Keratinocyte (primary cell): ENCODE results near the gene ALS2. TPM values are rescaled to one million over a fixed set of nuclear protein-coding genes. Genes with fewer than 3 reads are reported as not detected.

Experiments used
- DNase-seq: peaks from one replicate; pipeline ENCODE4 v3.0.0-alpha.2; 2011; ENCODE audit warnings: low read depth, missing footprints, low spot score
- FAIRE-seq: peaks from 2 replicates; lab custom pipeline; 2011; peaks lifted over from hg19 to GRCh38; lab: Jason Lieb, UNC
- H2AFZ ChIP-seq: 2 replicates; pipeline ENCODE4 v1.6.0; 2012; ENCODE audit warnings: low read length, control low read depth, inconsistent platforms; ENCODE audit not compliant: control insufficient read depth
- H3K27ac ChIP-seq: 2 replicates; pipeline ENCODE4 v1.5.1; 2011; ENCODE audit warnings: low read length; ENCODE audit not compliant: control insufficient read depth, insufficient read depth
- H3K27me3 ChIP-seq: 3 replicates; pipeline ENCODE4 v1.6.0; 2011; ENCODE audit warnings: low read length; ENCODE audit not compliant: control insufficient read depth, insufficient read depth; ENCODE audit errors: extremely low read depth
- H3K36me3 ChIP-seq, 2 experiments: 2 replicates in 1 of 2; 3 replicates in 1 of 2; pipeline ENCODE4 v1.5.1; 2011; ENCODE audit warnings: low read length in 2 of 2, mild to moderate bottlenecking in 1 of 2; ENCODE audit not compliant: control insufficient read depth in 2 of 2, insufficient read depth in 2 of 2; ENCODE audit errors: extremely low read depth in 1 of 2
- H3K4me1 ChIP-seq: 3 replicates; pipeline ENCODE4 v1.5.1; 2011; ENCODE audit warnings: low read length; ENCODE audit not compliant: control insufficient read depth, insufficient read depth; ENCODE audit errors: extremely low read depth
- H3K4me2 ChIP-seq: 3 replicates; pipeline ENCODE4 v1.6.0; 2011; ENCODE audit warnings: low read depth, low read length; ENCODE audit not compliant: control insufficient read depth, insufficient read depth; ENCODE audit errors: extremely low read depth
- H3K4me3 ChIP-seq, 3 experiments: fragments of 200-600 bp in 1 of 3; sonication (generic) in 1 of 3; 2 replicates in 2 of 3; 3 replicates in 1 of 3; pipeline ENCODE4 v1.5.1; 2011 to 2016; ENCODE audit warnings: low read length in 3 of 3, mild to moderate bottlenecking in 3 of 3, control low read depth in 2 of 3, inconsistent platforms in 1 of 3, low read depth in 1 of 3, mixed read lengths in 1 of 3, mixed run types in 1 of 3, moderate library complexity in 1 of 3; ENCODE audit not compliant: control insufficient read depth in 2 of 3, insufficient read depth in 2 of 3; ENCODE audit errors: extremely low read depth in 1 of 3
- H3K79me2 ChIP-seq: 2 replicates; pipeline ENCODE4 v1.6.0; 2012; ENCODE audit warnings: low read length; ENCODE audit not compliant: control insufficient read depth, insufficient read depth
- H3K9ac ChIP-seq: 3 replicates; pipeline ENCODE4 v1.6.0; 2011; ENCODE audit warnings: low read length; ENCODE audit not compliant: control insufficient read depth, insufficient read depth; ENCODE audit errors: extremely low read depth
- H3K9me1 ChIP-seq: 3 replicates; pipeline ENCODE4 v1.6.0; 2011; ENCODE audit warnings: low read length; ENCODE audit not compliant: control insufficient read depth, insufficient read depth; ENCODE audit errors: extremely low read depth
- H3K9me3 ChIP-seq: 2 replicates; pipeline ENCODE4 v1.5.1; 2012; ENCODE audit warnings: low read depth, low read length; ENCODE audit not compliant: control insufficient read depth
- H4K20me1 ChIP-seq: 3 replicates; pipeline ENCODE4 v1.6.0; 2011; ENCODE audit warnings: low read length; ENCODE audit not compliant: control insufficient read depth, insufficient read depth; ENCODE audit errors: extremely low read depth
- CTCF ChIP-seq, 3 experiments: IDR thresholded peaks in 1 of 3; conservative IDR thresholded peaks in 1 of 3; optimal IDR thresholded peaks in 1 of 3; 2 replicates in 2 of 3; 3 replicates in 1 of 3; pipeline versions ENCODE3 to v1.5.1; 2011; ENCODE audit warnings: low read length in 3 of 3, mild to moderate bottlenecking in 3 of 3, moderate library complexity in 2 of 3, control low read depth in 1 of 3, inconsistent platforms in 1 of 3; ENCODE audit not compliant: insufficient read depth in 2 of 3; ENCODE audit errors: extremely low read depth in 1 of 3
- EZH2 ChIP-seq: IDR thresholded peaks from one replicate; pipeline ENCODE4 v1.6.1; 2012; ENCODE audit warnings: inconsistent platforms, mild to moderate bottlenecking, low read length, moderate library complexity
- dilution Hi-C: fragments of 300-500 bp; cut with MboI; formaldehyde crosslinking; loops from one replicate; pipeline ENCODE4 v1.7.0; 2020; ENCODE audit warnings: low sequenced_read_pairs; ENCODE audit not compliant: extremely low pct_ligation_motif_present
- polyA plus RNA-seq, 5 experiments: library from polyadenylated mRNA; depleted of rRNA in 3 of 5; stranded (reverse) in 3 of 5; stranded (forward) in 1 of 5; unstranded in 1 of 5; fragments of >200 nt; gene quantifications; 1 replicate in 1 of 5; 2 replicates in 3 of 5; 3 replicates in 1 of 5; pipeline versions ENCODE4 v1.2.1 to v1.2.3, GENCODE V29; 2011 to 2012; ENCODE audit warnings: missing spikeins in 2 of 5, low read depth in 1 of 5, low replicate concordance in 1 of 5

The ALS2 gene
- polyA plus RNA-seq, 1 donor (not counting 4 experiments of a cell fraction or from before 2014, with no cell fraction given): 25.8 TPM

- H3K9me3 ChIP-seq: no peaks in the 10 kb centered on the region
- no peak overlapping the region for H3K4me2 ChIP-seq
- H3K36me3 ChIP-seq: no peaks in the 10 kb centered on the region
- no peaks in the 10 kb centered on the region for H4K20me1 ChIP-seq
- H3K27me3 ChIP-seq: no peaks in the 10 kb centered on the region
- no peak overlapping the region for H2AFZ ChIP-seq
- dilution Hi-C loops: no loop called here
- FAIRE-seq (no peak), DNase-seq (no peak)
- H3K79me2 ChIP-seq: no peaks in the 10 kb centered on the region
- H3K9me1 ChIP-seq: no peaks in the 10 kb centered on the region
- TF ChIP-seq EZH2 (no peak), CTCF (optimal IDR thresholded peaks at IDR 0.05 in 1 of 3, IDR thresholded peaks at IDR 0.05 in 1 of 3, conservative IDR thresholded peaks at IDR 0.05 in 1 of 3; ENCODE audit: extremely low read depth in 1 of 3, insufficient read depth in 2 of 3, low read length in 3 of 3) (no peak)
- H3K9ac ChIP-seq: no peak overlapping the region
- peaks cover 2% of the 10 kb centered on the region for H3K4me1 ChIP-seq
- no peak overlapping the region for H3K4me3 ChIP-seq
- H3K27ac ChIP-seq: no peak overlapping the region
These were observed 9.6 kb upstream of the ALS2 start for GRCh38 chr2:201790291-201790690.

GRCh38 chr2:201789395-201789794, 8.7 kb upstream of the ALS2 start:
- no peaks in the 10 kb centered on the region for H4K20me1 ChIP-seq
- H3K79me2 ChIP-seq: no peaks in the 10 kb centered on the region
- H3K27ac ChIP-seq: no peak overlapping the region
- FAIRE-seq: no peak
- no peak overlapping the region for H2AFZ ChIP-seq
- no peak overlapping the region for H3K4me3 ChIP-seq
- H3K9me1 ChIP-seq: no peaks in the 10 kb centered on the region
- dilution Hi-C loops: no loop called here
- no peak overlapping the region for H3K4me2 ChIP-seq
- DNase-seq: no peak
- no peaks in the 10 kb centered on the region for H3K27me3 ChIP-seq
- H3K9me3 ChIP-seq: no peaks in the 10 kb centered on the region
- H3K4me1 ChIP-seq: peaks cover 2% of the 10 kb centered on the region
- no peak overlapping the region for H3K9ac ChIP-seq
- TF ChIP-seq EZH2 (no peak), CTCF (optimal IDR thresholded peaks at IDR 0.05 in 1 of 3, IDR thresholded peaks at IDR 0.05 in 1 of 3, conservative IDR thresholded peaks at IDR 0.05 in 1 of 3; ENCODE audit: extremely low read depth in 1 of 3, insufficient read depth in 2 of 3, low read length in 3 of 3) (no peak)
- H3K36me3 ChIP-seq: no peaks in the 10 kb centered on the region
